SK-N-SH treated with all-trans-retinoic acid at 6 μM for 48 hours (cell line): Measurements from ENCODE around the gene TMEM141.

Source experiments
- ATAC-seq: fragments of 200-7000 bp; cut with Tn5 transposase; 3 replicates; pipeline ENCODE4 v1.9.1; 2020; ENCODE audit warnings: mild to moderate bottlenecking, moderate library complexity
- ARNTL ChIP-seq: fragments of 450-650 bp; formaldehyde crosslinking; IDR thresholded peaks from 2 replicates; pipeline ENCODE4 v1.5.0; 2020; ENCODE audit warnings: low read depth, mild to moderate bottlenecking, moderate library complexity, borderline replicate concordance
- BACH2 ChIP-seq: fragments of 250-450 bp; sonication (Bioruptor Pico); IDR thresholded peaks from 2 replicates; pipeline ENCODE4 v1.9.0; 2021; ENCODE audit warnings: mild to moderate bottlenecking, borderline replicate concordance
- ESRRG ChIP-seq: fragments of 250-450 bp; sonication (Bioruptor Pico); IDR thresholded peaks from 2 replicates; pipeline ENCODE4 v1.6.1; 2021; ENCODE audit warnings: mild to moderate bottlenecking
- GLIS3 ChIP-seq: fragments of 250-450 bp; sonication (Bioruptor Pico); IDR thresholded peaks from 2 replicates; pipeline ENCODE4 v1.5.0; 2020; ENCODE audit warnings: mild to moderate bottlenecking, moderate library complexity
- OSR1 ChIP-seq: fragments of 250-450 bp; sonication (Bioruptor Pico); IDR thresholded peaks from 2 replicates; pipeline ENCODE4 v1.8.0; 2022; ENCODE audit warnings: moderate library complexity, mild to moderate bottlenecking, inconsistent platforms
- PPARA ChIP-seq: fragments of 250-450 bp; sonication (Bioruptor Pico); IDR thresholded peaks from 2 replicates; pipeline ENCODE4 v1.5.0; 2020; ENCODE audit warnings: mild to moderate bottlenecking, borderline replicate concordance
- RARB ChIP-seq: fragments of 250-450 bp; sonication (Bioruptor Pico); IDR thresholded peaks from 2 replicates; pipeline ENCODE4 v1.8.0; 2021; ENCODE audit warnings: mild to moderate bottlenecking, moderate library complexity
- SNAI2 ChIP-seq: fragments of 250-450 bp; sonication (Bioruptor Pico); IDR thresholded peaks from 2 replicates; pipeline ENCODE4 v1.5.0; 2020; ENCODE audit warnings: mild to moderate bottlenecking, moderate library complexity
- ZC3H10 ChIP-seq: fragments of 250-450 bp; sonication (Bioruptor Pico); IDR thresholded peaks from 2 replicates; pipeline ENCODE4 v1.5.1; 2021; ENCODE audit warnings: mild to moderate bottlenecking, moderate library complexity
- ZFP3 ChIP-seq: fragments of 250-450 bp; sonication (Bioruptor Pico); IDR thresholded peaks from 2 replicates; pipeline ENCODE4 v1.5.0; 2020; ENCODE audit warnings: mild to moderate bottlenecking, moderate library complexity
- ZFP30 ChIP-seq: fragments of 450-650 bp; formaldehyde crosslinking; IDR thresholded peaks from 2 replicates; pipeline ENCODE4 v1.5.0; 2022; ENCODE audit warnings: mild to moderate bottlenecking, moderate library complexity
- ZNF565 ChIP-seq: fragments of 450-650 bp; formaldehyde crosslinking; conservative IDR thresholded peaks from 2 replicates; pipeline ENCODE4 v1.5.0; 2020; ENCODE audit warnings: low read depth, mild to moderate bottlenecking, moderate library complexity
- ZNF8 ChIP-seq: fragments of 450-650 bp; formaldehyde crosslinking; IDR thresholded peaks from 2 replicates; pipeline ENCODE4 v1.5.0; 2020; ENCODE audit warnings: mild to moderate bottlenecking, moderate library complexity
- TF ChIP-seq, protein P1 (sequence below): fragments of 250-450 bp; sonication (Bioruptor Pico); IDR thresholded peaks from 2 replicates; pipeline ENCODE4 v1.8.0; 2021; ENCODE audit warnings: low read depth, mild to moderate bottlenecking, moderate library complexity, borderline replicate concordance
- TF ChIP-seq, protein P2 (sequence below): fragments of 250-450 bp; sonication (Bioruptor Pico); IDR thresholded peaks from 2 replicates; pipeline ENCODE4 v1.5.1; 2020; ENCODE audit warnings: low read depth, mild to moderate bottlenecking, moderate library complexity
- TF ChIP-seq, protein P3 (sequence below): fragments of 250-450 bp; sonication (Bioruptor Pico); IDR thresholded peaks from 2 replicates; pipeline ENCODE4 v1.8.0; 2020; ENCODE audit warnings: mild to moderate bottlenecking, moderate library complexity, borderline replicate concordance
- TF ChIP-seq, protein P4 (sequence below): fragments of 250-450 bp; sonication (Bioruptor Pico); IDR thresholded peaks from 2 replicates; pipeline ENCODE4 v1.5.0; 2020; ENCODE audit warnings: mild to moderate bottlenecking, moderate library complexity
- TF ChIP-seq, protein P5 (sequence below): fragments of 250-450 bp; sonication (Bioruptor Pico); IDR thresholded peaks from 2 replicates; pipeline ENCODE4 v1.5.1; 2021; ENCODE audit warnings: mild to moderate bottlenecking, moderate library complexity

TMEM141 gene

DNA sequence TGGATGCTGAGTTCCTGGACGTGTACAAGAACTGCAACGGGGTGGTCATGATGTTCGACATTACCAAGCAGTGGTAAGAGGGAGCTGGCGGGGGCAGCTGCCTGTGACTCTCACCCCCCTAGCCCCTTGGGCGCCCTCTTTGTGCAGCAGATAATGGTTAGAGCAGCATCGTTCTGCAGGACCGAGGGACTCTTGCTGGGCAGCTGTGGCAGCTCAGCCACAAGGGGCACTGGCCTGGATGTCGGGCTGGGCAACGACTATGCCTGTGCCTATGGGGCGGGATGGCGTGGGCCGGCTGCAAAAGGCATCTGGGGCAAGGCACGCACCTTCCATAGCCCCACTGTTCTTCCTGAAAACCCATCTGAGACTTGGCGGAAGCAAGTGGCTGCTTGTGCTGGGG is 38.3 kb downstream of the TMEM141 start:
- no peak for ATAC-seq
- TF ChIP-seq BACH2 (CRISPR knock-in tag) (no peak), ZC3H10 (CRISPR knock-in tag) (no peak), ZFP3 (CRISPR knock-in tag) (no peak), GLIS3 (CRISPR knock-in tag) (no peak)
- TF ChIP-seq, protein P1, sequence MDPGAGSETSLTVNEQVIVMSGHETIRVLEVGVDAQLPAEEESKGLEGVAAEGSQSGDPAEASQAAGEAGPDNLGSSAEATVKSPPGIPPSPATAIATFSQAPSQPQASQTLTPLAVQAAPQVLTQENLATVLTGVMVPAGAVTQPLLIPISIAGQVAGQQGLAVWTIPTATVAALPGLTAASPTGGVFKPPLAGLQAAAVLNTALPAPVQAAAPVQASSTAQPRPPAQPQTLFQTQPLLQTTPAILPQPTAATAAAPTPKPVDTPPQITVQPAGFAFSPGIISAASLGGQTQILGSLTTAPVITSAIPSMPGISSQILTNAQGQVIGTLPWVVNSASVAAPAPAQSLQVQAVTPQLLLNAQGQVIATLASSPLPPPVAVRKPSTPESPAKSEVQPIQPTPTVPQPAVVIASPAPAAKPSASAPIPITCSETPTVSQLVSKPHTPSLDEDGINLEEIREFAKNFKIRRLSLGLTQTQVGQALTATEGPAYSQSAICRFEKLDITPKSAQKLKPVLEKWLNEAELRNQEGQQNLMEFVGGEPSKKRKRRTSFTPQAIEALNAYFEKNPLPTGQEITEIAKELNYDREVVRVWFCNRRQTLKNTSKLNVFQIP: no peak
- TF ChIP-seq, protein P2, sequence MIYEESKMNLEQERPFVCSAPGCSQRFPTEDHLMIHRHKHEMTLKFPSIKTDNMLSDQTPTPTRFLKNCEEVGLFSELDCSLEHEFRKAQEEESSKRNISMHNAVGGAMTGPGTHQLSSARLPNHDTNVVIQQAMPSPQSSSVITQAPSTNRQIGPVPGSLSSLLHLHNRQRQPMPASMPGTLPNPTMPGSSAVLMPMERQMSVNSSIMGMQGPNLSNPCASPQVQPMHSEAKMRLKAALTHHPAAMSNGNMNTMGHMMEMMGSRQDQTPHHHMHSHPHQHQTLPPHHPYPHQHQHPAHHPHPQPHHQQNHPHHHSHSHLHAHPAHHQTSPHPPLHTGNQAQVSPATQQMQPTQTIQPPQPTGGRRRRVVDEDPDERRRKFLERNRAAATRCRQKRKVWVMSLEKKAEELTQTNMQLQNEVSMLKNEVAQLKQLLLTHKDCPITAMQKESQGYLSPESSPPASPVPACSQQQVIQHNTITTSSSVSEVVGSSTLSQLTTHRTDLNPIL: no peak
- TF ChIP-seq, protein P3, sequence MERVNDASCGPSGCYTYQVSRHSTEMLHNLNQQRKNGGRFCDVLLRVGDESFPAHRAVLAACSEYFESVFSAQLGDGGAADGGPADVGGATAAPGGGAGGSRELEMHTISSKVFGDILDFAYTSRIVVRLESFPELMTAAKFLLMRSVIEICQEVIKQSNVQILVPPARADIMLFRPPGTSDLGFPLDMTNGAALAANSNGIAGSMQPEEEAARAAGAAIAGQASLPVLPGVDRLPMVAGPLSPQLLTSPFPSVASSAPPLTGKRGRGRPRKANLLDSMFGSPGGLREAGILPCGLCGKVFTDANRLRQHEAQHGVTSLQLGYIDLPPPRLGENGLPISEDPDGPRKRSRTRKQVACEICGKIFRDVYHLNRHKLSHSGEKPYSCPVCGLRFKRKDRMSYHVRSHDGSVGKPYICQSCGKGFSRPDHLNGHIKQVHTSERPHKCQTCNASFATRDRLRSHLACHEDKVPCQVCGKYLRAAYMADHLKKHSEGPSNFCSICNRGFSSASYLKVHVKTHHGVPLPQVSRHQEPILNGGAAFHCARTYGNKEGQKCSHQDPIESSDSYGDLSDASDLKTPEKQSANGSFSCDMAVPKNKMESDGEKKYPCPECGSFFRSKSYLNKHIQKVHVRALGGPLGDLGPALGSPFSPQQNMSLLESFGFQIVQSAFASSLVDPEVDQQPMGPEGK (CRISPR knock-in tag): no peak

DNA sequence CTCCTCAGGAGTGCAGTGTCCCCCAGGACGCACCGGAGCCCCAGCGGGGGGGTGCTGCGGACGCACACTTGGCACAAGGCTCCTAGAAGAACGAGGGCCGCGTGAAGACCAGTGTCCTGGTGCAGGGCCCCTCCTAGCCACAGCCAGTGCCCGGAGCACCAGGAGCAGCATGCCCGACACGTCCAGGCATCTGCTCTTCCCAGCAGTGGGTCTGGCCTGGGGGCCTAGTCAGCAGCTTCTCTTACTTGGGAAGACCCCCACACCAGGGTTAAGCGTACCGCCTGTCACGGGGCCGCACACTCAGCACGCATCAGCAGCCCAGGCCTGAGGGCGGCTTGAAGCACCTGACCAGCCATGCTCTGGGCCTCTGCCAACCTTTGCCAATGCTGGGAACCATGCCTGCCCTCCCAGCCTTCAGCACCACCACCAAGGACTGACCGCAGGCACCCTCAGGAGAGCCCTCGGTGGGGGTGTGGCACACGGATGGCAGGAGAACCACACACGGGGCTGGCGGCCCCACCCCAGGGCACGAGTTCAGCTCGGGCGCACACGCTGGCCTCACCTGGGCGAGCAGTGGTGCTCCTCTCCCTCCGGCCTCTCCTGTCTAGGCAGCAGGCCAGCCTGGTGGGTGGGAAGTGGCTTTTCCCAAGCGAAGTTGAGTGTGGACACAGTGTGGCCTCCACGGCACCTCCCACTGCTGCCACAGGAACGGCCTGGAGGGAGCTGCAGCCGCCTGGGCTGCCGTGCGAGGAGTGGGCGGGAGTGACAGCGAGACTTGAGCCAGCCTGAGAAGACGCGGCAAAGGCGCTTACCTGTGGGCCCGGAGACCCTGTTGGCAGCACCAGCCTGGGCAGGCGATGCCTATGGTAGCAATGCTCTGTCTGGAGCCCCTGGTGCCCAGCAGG is 39.1 kb downstream of the TMEM141 start:
- no peak for TF ChIP-seq ESRRG (CRISPR knock-in tag)
- TF ChIP-seq ZFP3 (CRISPR knock-in tag): no peak
- TF ChIP-seq ZNF565 (CRISPR knock-in tag): no peak
- no peak for TF ChIP-seq ARNTL
- no peak for TF ChIP-seq OSR1 (CRISPR knock-in tag)
- TF ChIP-seq, protein P2: no peak
- TF ChIP-seq SNAI2 (CRISPR knock-in tag): no peak
- no peak for TF ChIP-seq ZFP30
- TF ChIP-seq, protein P4, sequence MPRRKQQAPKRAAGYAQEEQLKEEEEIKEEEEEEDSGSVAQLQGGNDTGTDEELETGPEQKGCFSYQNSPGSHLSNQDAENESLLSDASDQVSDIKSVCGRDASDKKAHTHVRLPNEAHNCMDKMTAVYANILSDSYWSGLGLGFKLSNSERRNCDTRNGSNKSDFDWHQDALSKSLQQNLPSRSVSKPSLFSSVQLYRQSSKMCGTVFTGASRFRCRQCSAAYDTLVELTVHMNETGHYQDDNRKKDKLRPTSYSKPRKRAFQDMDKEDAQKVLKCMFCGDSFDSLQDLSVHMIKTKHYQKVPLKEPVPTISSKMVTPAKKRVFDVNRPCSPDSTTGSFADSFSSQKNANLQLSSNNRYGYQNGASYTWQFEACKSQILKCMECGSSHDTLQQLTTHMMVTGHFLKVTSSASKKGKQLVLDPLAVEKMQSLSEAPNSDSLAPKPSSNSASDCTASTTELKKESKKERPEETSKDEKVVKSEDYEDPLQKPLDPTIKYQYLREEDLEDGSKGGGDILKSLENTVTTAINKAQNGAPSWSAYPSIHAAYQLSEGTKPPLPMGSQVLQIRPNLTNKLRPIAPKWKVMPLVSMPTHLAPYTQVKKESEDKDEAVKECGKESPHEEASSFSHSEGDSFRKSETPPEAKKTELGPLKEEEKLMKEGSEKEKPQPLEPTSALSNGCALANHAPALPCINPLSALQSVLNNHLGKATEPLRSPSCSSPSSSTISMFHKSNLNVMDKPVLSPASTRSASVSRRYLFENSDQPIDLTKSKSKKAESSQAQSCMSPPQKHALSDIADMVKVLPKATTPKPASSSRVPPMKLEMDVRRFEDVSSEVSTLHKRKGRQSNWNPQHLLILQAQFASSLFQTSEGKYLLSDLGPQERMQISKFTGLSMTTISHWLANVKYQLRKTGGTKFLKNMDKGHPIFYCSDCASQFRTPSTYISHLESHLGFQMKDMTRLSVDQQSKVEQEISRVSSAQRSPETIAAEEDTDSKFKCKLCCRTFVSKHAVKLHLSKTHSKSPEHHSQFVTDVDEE (CRISPR knock-in tag): no peak
- TF ChIP-seq RARB (CRISPR knock-in tag): no peak
- no peak for TF ChIP-seq GLIS3 (CRISPR knock-in tag)
- TF ChIP-seq ZNF8: no peak
- TF ChIP-seq, protein P5, sequence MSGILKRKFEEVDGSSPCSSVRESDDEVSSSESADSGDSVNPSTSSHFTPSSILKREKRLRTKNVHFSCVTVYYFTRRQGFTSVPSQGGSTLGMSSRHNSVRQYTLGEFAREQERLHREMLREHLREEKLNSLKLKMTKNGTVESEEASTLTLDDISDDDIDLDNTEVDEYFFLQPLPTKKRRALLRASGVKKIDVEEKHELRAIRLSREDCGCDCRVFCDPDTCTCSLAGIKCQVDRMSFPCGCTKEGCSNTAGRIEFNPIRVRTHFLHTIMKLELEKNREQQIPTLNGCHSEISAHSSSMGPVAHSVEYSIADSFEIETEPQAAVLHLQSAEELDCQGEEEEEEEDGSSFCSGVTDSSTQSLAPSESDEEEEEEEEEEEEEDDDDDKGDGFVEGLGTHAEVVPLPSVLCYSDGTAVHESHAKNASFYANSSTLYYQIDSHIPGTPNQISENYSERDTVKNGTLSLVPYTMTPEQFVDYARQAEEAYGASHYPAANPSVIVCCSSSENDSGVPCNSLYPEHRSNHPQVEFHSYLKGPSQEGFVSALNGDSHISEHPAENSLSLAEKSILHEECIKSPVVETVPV: no peak
- TF ChIP-seq, protein P1: no peak
- TF ChIP-seq ZC3H10 (CRISPR knock-in tag): no peak
- no peak for TF ChIP-seq PPARA (CRISPR knock-in tag)
- TF ChIP-seq, protein P3 (CRISPR knock-in tag): no peak
- TF ChIP-seq BACH2 (CRISPR knock-in tag): no peak
- no peak for ATAC-seq
